Measurements from ENCODE around the gene DOCK1. TPM values are rescaled to one million over a fixed set of nuclear protein-coding genes. Genes with fewer than 3 reads are reported as not detected.

Gene DOCK1
- total RNA-seq, 2 donors from 2014 or later = 0.34 to 0.67 TPM

GRCh38 chr10:127364034-127364433, 458.8 kb downstream of the DOCK1 start:
- H3K27me3 Mint-ChIP-seq = no peaks in the 10 kb centered on the region
- no peaks in the 10 kb centered on the region for H3K36me3 Mint-ChIP-seq (ENCODE audit: low read depth)
- H3K4me3 Mint-ChIP-seq = no peak overlapping the region
- no peak overlapping the region for H3K27ac Mint-ChIP-seq
- H3K4me1 Mint-ChIP-seq = no peaks in the 10 kb centered on the region
- ATAC-seq (replicated peaks) = no peak
- no peaks in the 10 kb centered on the region for H3K9me3 Mint-ChIP-seq

- Mint-ChIP-seq H3K27ac (no peak overlapping the region), H3K4me3 (no peak overlapping the region), H3K4me1 (no peaks in the 10 kb centered on the region), H3K27me3 (no peaks in the 10 kb centered on the region), H3K36me3 (ENCODE audit: low read depth) (no peaks in the 10 kb centered on the region), H3K9me3 (no peaks in the 10 kb centered on the region)
- no peak for ATAC-seq (replicated peaks)
Observed at GRCh38 chr10:127368101-127368500, 462.9 kb downstream of the DOCK1 start.

GRCh38 chr10:127368929-127369328, 463.7 kb downstream of the DOCK1 start:
- no peak overlapping the region for H3K27ac Mint-ChIP-seq
- H3K4me1 Mint-ChIP-seq = no peaks in the 10 kb centered on the region
- no peaks in the 10 kb centered on the region for H3K27me3 Mint-ChIP-seq
- no peaks in the 10 kb centered on the region for H3K36me3 Mint-ChIP-seq (ENCODE audit: low read depth)
- H3K9me3 Mint-ChIP-seq = no peaks in the 10 kb centered on the region
- no peak for ATAC-seq (replicated peaks)
- no peak overlapping the region for H3K4me3 Mint-ChIP-seq

GRCh38 chr10:127370601-127371000, 465.4 kb downstream of the DOCK1 start:
- no peaks in the 10 kb centered on the region for H3K27me3 Mint-ChIP-seq
- H3K9me3 Mint-ChIP-seq = no peaks in the 10 kb centered on the region
- no peak overlapping the region for H3K27ac Mint-ChIP-seq
- no peak for ATAC-seq (replicated peaks)
- no peaks in the 10 kb centered on the region for H3K4me1 Mint-ChIP-seq
- no peak overlapping the region for H3K4me3 Mint-ChIP-seq
- H3K36me3 Mint-ChIP-seq (ENCODE audit: low read depth) = no peaks in the 10 kb centered on the region

GRCh38 chr10:127372361-127372760, 467.1 kb downstream of the DOCK1 start:
- Mint-ChIP-seq H3K4me1 (no peaks in the 10 kb centered on the region), H3K36me3 (ENCODE audit: low read depth) (no peaks in the 10 kb centered on the region), H3K9me3 (no peaks in the 10 kb centered on the region), H3K27me3 (no peaks in the 10 kb centered on the region), H3K4me3 (no peak overlapping the region), H3K27ac (no peak overlapping the region)
- ATAC-seq (replicated peaks) = no peak

GRCh38 chr10:127374074-127374680, 468.9 kb downstream of the DOCK1 start:
- no peak for ATAC-seq (replicated peaks)
- no peaks in the 10 kb centered on the region for H3K36me3 Mint-ChIP-seq (ENCODE audit: low read depth)

GRCh38 chr10:127374901-127375300, 469.7 kb downstream of the DOCK1 start:
- Mint-ChIP-seq H3K9me3 (no peaks in the 10 kb centered on the region), H3K27me3 (no peaks in the 10 kb centered on the region), H3K27ac (no peak overlapping the region), H3K4me1 (no peaks in the 10 kb centered on the region), H3K36me3 (ENCODE audit: low read depth) (no peaks in the 10 kb centered on the region), H3K4me3 (no peak overlapping the region)
- ATAC-seq (replicated peaks) = no peak

More at GRCh38 chr10:127374074-127374680, 468.9 kb downstream of the DOCK1 start:
- H3K9me3 Mint-ChIP-seq = no peaks in the 10 kb centered on the region
- no peaks in the 10 kb centered on the region for H3K27me3 Mint-ChIP-seq
- no peaks in the 10 kb centered on the region for H3K4me1 Mint-ChIP-seq
- no peak overlapping the region for H3K27ac Mint-ChIP-seq
- no peak overlapping the region for H3K4me3 Mint-ChIP-seq

GRCh38 chr10:127375461-127375860, 470.2 kb downstream of the DOCK1 start:
- H3K4me1 Mint-ChIP-seq = no peaks in the 10 kb centered on the region
- H3K27me3 Mint-ChIP-seq = no peaks in the 10 kb centered on the region
- no peaks in the 10 kb centered on the region for H3K9me3 Mint-ChIP-seq
- no peak for ATAC-seq (replicated peaks)
- H3K27ac Mint-ChIP-seq = no peak overlapping the region
- no peaks in the 10 kb centered on the region for H3K36me3 Mint-ChIP-seq (ENCODE audit: low read depth)
- H3K4me3 Mint-ChIP-seq = no peak overlapping the region

- Mint-ChIP-seq H3K9me3 (no peaks in the 10 kb centered on the region), H3K4me3 (no peak overlapping the region), H3K27ac (no peak overlapping the region), H3K36me3 (ENCODE audit: low read depth) (no peaks in the 10 kb centered on the region), H3K27me3 (no peaks in the 10 kb centered on the region), H3K4me1 (no peaks in the 10 kb centered on the region)
- ATAC-seq (replicated peaks) = no peak
Observed at GRCh38 chr10:127376071-127376470, 470.8 kb downstream of the DOCK1 start.

- no peak for ATAC-seq (replicated peaks)
- Mint-ChIP-seq H3K4me1 (no peaks in the 10 kb centered on the region), H3K9me3 (no peaks in the 10 kb centered on the region), H3K27me3 (no peaks in the 10 kb centered on the region), H3K27ac (no peak overlapping the region), H3K4me3 (no peak overlapping the region), H3K36me3 (ENCODE audit: low read depth) (no peaks in the 10 kb centered on the region)
Observed at GRCh38 chr10:127378628-127379027, 473.4 kb downstream of the DOCK1 start.

- Mint-ChIP-seq H3K4me3 (no peak overlapping the region), H3K27me3 (peaks cover 3% of the 10 kb centered on the region), H3K4me1 (no peaks in the 10 kb centered on the region), H3K36me3 (ENCODE audit: low read depth) (no peaks in the 10 kb centered on the region), H3K9me3 (no peaks in the 10 kb centered on the region), H3K27ac (no peak overlapping the region)
- no peak for ATAC-seq (replicated peaks)
Observed at GRCh38 chr10:127384532-127384931, 479.3 kb downstream of the DOCK1 start.

- H3K9me3 Mint-ChIP-seq = no peaks in the 10 kb centered on the region
- H3K4me1 Mint-ChIP-seq = no peaks in the 10 kb centered on the region
- H3K27ac Mint-ChIP-seq = no peak overlapping the region
- ATAC-seq (replicated peaks) = no peak
- no peaks in the 10 kb centered on the region for H3K36me3 Mint-ChIP-seq (ENCODE audit: low read depth)
- peaks cover 3% of the 10 kb centered on the region for H3K27me3 Mint-ChIP-seq
- no peak overlapping the region for H3K4me3 Mint-ChIP-seq
Observed at GRCh38 chr10:127385066-127385465, 479.8 kb downstream of the DOCK1 start.

GRCh38 chr10:127386606-127387327, 481.5 kb downstream of the DOCK1 start:
- Mint-ChIP-seq H3K27ac (no peak overlapping the region), H3K27me3 (peaks cover 3% of the 10 kb centered on the region), H3K4me3 (no peak overlapping the region), H3K9me3 (no peaks in the 10 kb centered on the region), H3K4me1 (no peaks in the 10 kb centered on the region), H3K36me3 (ENCODE audit: low read depth) (no peaks in the 10 kb centered on the region)
- ATAC-seq (replicated peaks) = no peak

- Mint-ChIP-seq H3K27me3 (peaks cover 3% of the 10 kb centered on the region), H3K4me3 (no peak overlapping the region), H3K4me1 (no peaks in the 10 kb centered on the region), H3K9me3 (no peaks in the 10 kb centered on the region), H3K36me3 (ENCODE audit: low read depth) (no peaks in the 10 kb centered on the region), H3K27ac (no peak overlapping the region)
- ATAC-seq (replicated peaks) = no peak
Observed at GRCh38 chr10:127391875-127392274, 486.6 kb downstream of the DOCK1 start.

- no peak overlapping the region for H3K27ac Mint-ChIP-seq
- peaks cover under 1% of the 10 kb centered on the region for H3K27me3 Mint-ChIP-seq
- no peaks in the 10 kb centered on the region for H3K4me1 Mint-ChIP-seq
- H3K36me3 Mint-ChIP-seq (ENCODE audit: low read depth) = no peaks in the 10 kb centered on the region
- no peak for ATAC-seq (replicated peaks)
- no peaks in the 10 kb centered on the region for H3K9me3 Mint-ChIP-seq
- H3K4me3 Mint-ChIP-seq = no peak overlapping the region
Observed at GRCh38 chr10:127392351-127393235, 487.4 kb downstream of the DOCK1 start.
